Measurements from ENCODE around the gene DDX23.
"Not testable (repeated sequence)": the region's sequence is repeated elsewhere in the genome, so short reads cannot be mapped to it uniquely, and the experiment has no call there.

DDX23 gene

DNA sequence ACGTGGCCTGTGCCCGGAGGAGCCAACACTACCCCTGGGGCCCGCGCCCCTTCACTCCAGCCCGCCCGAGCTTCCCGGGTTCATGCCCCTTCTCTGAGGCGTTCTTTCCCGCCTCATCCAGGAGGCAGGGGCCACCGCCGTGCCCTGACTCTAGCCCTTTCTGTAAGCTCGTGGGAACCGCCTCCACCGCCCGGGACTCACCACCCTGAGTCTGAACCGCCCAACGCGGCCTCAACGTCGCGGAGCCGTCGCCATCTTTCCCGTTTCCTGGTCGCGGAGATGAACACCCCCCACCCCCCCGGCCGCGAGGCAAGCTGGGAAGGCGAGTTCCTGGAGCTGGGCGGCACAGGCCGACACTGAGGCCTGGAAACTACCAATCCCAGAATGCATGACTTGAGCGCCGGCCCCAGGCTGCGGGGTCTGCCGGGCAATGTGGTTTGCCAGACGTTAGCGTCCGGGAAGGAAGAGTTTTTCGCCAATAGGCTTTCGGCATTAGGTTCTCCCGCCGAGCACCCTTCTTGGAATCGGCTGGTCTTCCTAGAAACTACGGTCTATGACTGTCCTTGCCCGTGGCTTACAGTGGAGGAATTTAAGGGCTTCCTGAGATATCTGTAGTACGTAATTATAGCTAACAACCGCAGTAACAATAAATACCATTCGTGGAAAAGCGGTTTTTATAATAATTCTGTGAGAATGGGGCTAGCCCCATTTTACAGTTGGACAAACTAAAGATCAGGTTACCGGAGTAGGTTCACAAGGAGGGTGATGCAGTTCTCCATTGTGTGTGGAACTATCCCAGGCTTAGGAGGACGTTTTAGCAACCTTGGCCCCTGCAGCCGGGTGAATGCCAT lies at the start of gene DDX23:
Gene DDX23 (minus strand): TSS at position 281 of the 851 bp plus-strand sequence. CDS start 6,381 bp downstream, outside the sequence.
- DNase-seq, result peak; percentile 98

- DNase-seq, result no peak
Measured at GRCh38 chr12:48901278-48901677, 49.3 kb upstream of the DDX23 start.

DNA sequence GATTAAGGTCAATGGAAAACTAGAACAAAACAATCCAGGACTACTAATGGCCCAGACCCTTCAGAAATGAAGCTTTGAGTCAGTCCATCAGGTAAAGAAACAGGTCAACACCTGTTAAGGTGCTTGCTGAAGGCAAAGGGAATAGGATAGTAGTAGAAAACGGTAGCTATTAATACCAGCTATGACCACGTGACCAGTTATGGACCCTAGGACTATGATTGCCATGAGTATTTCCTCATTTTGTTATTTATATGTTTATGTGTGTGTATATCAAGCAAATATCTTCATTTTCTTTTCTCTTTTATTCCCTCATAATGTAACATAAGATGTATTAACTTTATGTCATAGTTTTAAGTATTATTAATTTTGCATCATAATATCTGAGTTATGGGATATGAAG lies 47.7 kb upstream of the DDX23 start:
- DNase-seq, result no peak

- DNase-seq, result no peak
Measured at GRCh38 chr12:48894271-48894670, 42.3 kb upstream of the DDX23 start.

- DNase-seq, result peak; percentile 72
Measured at GRCh38 chr12:48890657-48891418, 38.9 kb upstream of the DDX23 start.

DNA sequence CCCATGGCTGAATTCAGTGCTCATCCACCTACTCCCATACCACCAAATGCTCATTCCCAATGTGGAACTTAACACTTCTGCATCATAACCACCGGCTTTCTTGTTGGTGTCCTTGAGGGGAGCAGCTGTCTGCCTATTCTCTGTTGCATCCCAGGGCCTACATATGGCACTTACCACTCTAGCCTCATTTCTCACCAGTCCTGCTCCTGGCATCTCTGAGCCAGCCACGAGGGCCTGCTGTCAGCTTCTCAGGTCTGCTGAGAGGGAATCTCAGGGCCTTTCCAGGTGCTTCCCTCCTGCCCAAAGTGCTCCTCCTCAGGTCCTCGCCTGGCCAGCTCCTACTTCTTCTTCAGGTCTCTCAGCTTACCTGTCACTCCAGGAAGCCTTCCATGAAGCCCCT lies 37.7 kb upstream of the DDX23 start:
- DNase-seq, result no peak

DNA sequence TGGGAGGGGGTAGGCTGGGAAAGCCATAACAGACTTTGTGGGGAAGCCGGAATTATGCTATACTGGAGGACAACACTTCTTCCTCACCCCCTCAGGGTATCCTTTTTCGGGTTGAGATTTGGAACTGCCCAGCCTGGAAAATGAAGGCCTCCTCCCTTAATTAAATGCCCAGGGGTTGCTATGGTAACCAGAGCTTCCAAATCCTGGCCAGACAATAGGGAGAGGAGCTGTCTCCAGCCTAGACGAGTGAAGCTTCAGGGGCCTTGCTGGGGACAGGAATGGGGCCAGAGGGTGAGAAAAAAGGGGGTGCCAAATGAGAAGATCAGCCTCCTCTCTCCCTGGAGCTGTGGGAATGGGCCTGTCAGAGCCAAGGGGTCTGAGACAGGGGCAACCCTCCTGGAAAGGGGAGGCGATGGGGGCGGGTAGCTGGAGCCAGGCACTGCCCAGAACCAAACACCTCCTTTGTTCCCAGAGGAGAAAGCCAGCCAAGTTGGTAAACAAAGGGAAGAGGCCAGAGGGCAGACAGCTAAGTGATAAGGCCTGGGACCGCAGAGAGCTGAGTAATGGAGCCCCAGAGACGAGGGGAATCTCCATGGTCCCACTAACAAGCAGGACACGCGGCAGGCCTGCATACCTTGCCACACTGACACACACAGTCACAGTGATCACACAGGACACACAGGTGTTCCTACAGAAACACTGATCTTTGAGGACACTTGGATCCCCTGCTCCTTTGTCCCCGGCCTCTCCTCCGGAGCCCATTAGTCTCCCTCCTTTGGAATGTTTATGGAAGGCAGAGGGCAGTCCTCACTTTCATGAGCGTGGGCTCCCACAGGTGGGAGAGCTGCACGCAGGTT lies 31.6 kb upstream of the DDX23 start:
- DNase-seq, result no peak

DNA sequence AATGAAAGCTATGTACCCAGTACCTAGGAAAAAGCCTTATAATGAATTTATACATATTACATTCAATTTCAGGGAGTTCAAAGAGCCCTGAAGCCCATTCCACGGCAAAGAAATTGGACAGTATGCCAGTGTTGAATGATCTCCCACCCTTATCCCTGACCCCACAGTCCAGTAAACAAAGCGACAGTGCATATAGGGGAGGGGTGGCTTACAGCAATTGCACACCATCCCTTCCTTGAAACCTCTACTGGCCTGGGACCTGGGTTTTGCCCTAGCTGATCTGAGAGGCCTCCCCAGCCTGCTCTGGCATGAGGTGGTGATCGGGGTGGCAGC lies 31.0 kb upstream of the DDX23 start:
- no peak for DNase-seq

DNA sequence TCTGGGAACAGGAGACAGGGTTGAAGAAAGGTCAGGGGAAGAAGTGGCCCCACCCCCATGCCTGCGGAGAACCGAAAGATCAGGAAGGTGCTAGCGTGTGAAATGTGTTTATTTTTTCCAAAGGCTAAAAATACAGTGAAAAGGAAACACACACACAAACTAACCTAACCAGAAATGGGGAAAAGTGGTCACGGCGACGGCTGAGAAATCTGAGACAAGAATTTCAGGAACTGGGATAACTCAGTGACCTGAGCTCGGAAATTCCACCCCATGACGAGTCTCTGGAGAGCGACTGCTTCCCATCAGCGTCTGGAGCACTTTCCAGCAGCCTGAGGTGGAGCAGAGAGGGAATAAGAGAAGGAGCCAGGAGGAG lies 30.3 kb upstream of the DDX23 start:
- peak; percentile 19 for DNase-seq

DNA sequence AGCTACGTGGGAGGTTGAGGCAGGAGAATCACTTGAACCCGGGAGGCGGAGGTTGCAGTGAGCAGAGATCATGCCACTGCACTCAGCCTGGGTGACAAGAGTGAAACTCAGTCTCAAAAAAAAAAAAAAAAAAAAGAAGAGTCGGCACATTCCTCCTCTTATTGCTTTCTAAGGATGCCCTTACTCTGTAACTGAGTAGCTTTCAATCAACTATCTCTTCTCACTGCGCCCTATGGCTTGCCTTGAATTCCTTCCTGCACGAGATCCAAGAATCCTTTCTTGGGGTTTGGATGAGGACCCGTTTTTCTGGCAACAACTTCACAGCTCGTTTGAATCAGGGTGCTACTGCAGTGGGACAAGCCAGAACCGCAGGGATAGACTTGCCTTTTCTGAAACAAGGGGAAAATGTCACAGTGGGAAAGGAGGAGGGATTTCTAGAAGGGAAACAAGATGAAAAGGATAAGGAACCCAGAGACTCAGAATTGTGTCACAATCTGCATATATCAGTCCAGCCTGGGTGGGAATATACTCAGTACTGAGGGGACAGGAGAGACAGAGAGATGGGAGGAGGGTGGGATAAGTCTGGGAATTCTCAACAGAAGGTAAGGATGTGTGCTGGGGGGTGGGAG lies 29.8 kb upstream of the DDX23 start:
- DNase-seq, result no peak

GRCh38 chr12:48880647-48881046 lies 28.7 kb upstream of the DDX23 start:
- DNase-seq, result no peak

- DNase-seq, result no peak
Measured at GRCh38 chr12:48878548-48878947, 26.6 kb upstream of the DDX23 start.

- no peak for DNase-seq
Measured at GRCh38 chr12:48875944-48876515, 24.1 kb upstream of the DDX23 start.

- DNase-seq, result not testable (repeated sequence)
Measured at GRCh38 chr12:48873534-48873933, 21.6 kb upstream of the DDX23 start.

DNA sequence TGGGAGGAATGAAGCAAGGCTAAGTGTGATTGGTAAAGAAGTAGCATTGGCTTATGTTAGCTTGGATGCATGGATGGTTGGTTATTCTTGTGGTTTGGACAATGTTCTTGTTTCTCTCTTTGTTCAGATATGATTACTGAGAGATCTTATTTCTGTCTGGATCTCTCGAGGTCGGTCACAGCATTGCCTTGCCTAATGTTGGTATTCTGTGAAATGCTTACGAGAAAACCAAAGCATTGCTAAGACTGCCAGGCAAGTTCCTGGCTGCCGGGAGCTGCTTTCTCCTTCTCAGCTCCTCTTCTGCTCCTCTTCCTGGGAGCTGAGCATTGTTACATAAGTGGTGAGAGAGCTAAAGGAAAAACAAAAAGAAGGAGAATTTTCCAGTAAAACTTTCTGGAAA lies 21.1 kb upstream of the DDX23 start:
- no peak for DNase-seq

DNA sequence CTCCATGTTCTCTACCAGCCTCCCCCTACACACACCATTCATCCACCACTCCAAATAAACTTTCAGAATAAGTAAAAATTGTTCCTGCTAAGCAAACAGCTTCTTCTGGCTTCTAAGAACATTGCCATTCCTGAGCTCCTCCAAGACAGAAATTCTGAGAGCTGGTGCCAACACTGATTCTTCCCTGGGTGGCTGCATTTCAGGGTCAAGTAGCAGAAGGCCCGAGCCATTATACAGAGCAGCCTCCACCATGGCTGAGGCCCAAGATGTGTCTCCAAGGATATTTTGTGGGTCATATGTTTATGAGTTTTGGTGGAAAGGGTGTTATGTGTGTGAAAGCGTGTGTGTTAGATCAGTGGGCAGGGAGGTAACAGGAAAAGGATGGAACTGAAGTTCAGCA lies 17.2 kb upstream of the DDX23 start:
- DNase-seq, result no peak

DNA sequence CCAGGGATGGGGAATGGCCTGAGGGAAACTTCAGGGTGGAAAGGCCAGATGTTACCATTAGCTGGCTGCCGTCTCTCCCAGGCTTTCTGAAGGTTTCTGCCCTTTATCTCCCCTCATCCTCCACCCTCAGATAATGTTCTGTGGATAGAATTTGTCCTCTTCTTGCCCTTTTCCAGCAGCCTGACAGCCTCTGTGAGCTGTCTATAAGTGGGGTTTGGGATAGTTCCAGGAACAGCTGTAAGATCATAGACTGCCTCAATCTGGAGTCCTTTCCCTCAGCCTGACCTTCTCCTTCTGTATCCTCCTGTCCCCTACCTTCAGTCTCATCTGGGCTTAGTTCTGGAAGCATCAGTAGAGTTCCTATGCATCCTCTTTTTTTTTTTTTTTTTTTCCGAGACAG lies 16.5 kb upstream of the DDX23 start:
- no peak for DNase-seq

- no peak for DNase-seq
Measured at GRCh38 chr12:48866052-48866711, 14.2 kb upstream of the DDX23 start.

DNA sequence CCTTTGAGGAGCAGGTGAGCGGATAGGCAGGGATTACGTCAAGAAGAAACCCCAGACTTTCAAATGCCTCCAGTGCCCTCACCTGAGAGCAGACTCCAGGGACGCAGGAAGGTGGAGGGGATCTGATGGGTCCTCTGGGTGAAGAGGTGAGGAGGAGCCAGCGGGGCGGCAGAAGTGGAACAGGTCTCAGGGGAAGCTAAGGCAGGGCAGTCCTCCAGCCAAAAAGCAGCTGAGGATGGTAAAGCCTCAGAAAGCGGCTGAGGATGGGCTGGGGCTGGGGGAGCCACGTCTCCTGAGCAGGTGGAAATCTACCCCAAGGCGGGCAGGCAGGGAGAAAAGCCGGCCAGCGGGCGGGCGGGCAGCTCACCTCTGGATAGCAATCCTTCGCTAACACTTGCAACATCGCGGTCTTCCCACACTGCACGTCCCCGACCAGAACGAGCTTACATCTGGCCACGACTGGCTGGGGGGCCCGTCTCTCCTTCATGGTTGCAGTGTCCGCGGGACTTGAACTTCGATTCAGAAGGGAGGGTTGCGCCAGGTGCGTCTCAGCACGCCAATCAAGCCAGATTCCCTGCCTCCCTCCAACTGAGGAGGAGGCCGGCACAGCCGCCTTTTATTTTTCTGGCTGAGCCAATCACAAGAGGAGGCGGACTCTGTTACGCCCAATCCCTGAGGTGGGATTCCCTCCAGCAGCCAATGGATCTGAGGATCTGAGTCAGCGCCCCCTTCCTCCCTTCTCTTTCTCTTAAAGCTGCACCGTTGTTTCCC lies 13.5 kb upstream of the DDX23 start, which contains the start of gene RND1:
Gene RND1 (minus strand): TSS at position 590 of the 771 bp plus-strand sequence. CDS start 103 bp downstream, at position 487.
- DNase-seq, result peak; percentile 93

DNA sequence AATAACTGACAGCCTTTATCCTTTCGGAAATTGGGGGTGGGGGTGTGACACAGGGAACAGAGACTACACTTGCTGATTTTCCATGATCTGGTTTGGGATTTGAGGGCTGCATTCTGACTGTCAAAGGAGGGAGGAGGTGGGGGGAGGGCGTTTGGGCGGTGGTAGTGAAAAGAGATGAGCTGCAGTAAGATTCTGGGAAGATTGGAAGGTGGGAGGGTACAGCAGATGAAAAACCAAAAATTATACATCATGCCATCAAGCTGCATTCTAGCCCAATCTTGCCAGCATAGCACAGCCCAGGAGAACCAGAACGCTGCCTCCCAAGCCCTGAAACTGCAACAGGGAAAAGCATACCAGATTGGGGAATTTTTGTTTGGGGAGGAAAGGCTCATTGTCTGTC lies 11.3 kb upstream of the DDX23 start:
- DNase-seq, result no peak

DNA sequence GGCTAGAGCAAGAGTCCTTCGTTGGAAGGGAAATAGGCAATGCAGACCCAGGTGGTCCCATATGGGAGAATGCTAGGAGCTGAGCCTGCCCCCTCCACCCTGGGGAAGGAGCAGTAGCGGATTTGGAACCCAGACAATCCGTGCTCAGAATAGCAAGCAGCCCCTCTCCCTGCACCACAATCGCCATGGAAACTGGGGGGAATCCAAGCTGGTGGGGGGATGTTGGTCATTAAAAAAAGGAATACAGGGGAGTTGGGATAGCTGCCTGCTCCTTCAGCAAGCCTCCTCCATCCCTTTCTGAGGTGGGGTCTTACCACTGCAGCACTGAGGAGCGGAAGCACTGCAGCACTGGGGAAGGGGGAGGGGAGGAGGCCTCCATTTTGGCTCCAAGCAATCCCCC lies 10.8 kb upstream of the DDX23 start:
- DNase-seq, result no peak
